Mammary epithelial cell (primary cell): Measurements from ENCODE around the gene ACAA1.

ENCODE experiments used
- EZH2 ChIP-seq: IDR thresholded peaks from 2 replicates; pipeline ENCODE4 v1.6.1; 2012; ENCODE audit warnings: low read length, inconsistent platforms, borderline replicate concordance
- TF ChIP-seq, protein P1 (sequence below), 2 donors: IDR thresholded peaks in 1 of 2; conservative IDR thresholded peaks in 1 of 2; 2 replicates each; pipeline ENCODE4 v1.5.1; 2011 to 2012; ENCODE audit warnings: inconsistent platforms in 2 of 2, low read length in 2 of 2, mild to moderate bottlenecking in 2 of 2, control low read depth in 1 of 2, low read depth in 1 of 2; ENCODE audit not compliant: insufficient read depth in 1 of 2; ENCODE audit errors: extremely low read depth in 1 of 2

GRCh38 chr3:38142959-38143358 lies 6.0 kb upstream of the ACAA1 start:
- TF ChIP-seq, protein P1, sequence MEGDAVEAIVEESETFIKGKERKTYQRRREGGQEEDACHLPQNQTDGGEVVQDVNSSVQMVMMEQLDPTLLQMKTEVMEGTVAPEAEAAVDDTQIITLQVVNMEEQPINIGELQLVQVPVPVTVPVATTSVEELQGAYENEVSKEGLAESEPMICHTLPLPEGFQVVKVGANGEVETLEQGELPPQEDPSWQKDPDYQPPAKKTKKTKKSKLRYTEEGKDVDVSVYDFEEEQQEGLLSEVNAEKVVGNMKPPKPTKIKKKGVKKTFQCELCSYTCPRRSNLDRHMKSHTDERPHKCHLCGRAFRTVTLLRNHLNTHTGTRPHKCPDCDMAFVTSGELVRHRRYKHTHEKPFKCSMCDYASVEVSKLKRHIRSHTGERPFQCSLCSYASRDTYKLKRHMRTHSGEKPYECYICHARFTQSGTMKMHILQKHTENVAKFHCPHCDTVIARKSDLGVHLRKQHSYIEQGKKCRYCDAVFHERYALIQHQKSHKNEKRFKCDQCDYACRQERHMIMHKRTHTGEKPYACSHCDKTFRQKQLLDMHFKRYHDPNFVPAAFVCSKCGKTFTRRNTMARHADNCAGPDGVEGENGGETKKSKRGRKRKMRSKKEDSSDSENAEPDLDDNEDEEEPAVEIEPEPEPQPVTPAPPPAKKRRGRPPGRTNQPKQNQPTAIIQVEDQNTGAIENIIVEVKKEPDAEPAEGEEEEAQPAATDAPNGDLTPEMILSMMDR (conservative IDR thresholded peaks at IDR 0.05 in 1 of 2, IDR thresholded peaks at IDR 0.05 in 1 of 2; ENCODE audit: extremely low read depth in 1 of 2, insufficient read depth in 1 of 2, low read depth in 1 of 2, low read length in 2 of 2), result no peak
- TF ChIP-seq EZH2, result no peak
